Testis (tissue), 2 donors: ENCODE results near the gene RASSF8.

Experiments used
- POLR2A ChIP-seq: fragments of 450-650 bp; IDR thresholded peaks from one replicate; pipeline ENCODE4 v1.6.1; 2017; ENCODE audit warnings: antibody characterized with exemption, mild to moderate bottlenecking, moderate library complexity
- TF ChIP-seq, protein P1 (sequence below), 3 experiments: fragments of 450-650 bp in 2 of 3; fragments of 200-600 bp in 1 of 3; sonication (generic) in 1 of 3; IDR thresholded peaks; one replicate each; pipeline ENCODE4 v1.5.1; 2016 to 2019; ENCODE audit warnings: antibody characterized with exemption in 3 of 3, mild to moderate bottlenecking in 2 of 3, moderate library complexity in 1 of 3

DNA sequence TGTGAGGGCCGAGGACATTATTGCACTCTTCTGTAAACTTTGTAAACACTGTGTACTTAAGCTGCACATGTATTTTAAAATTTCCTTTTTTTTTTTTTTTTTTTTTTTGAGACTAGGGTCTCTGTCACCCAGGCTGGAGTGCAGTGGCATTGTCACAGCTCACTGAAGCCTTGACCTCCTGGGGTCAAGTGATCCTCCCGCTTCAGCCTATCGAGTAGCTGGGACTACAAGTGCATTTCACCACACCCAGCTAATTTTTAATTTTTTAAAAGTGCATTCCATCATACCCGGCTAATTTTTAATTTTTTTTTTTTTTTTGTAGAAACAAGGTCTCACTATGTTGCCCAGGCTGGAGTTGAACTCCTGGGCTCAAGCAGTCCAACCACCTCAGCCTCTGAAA, 42.4 kb downstream of the RASSF8 start:
- TF ChIP-seq, protein P1, sequence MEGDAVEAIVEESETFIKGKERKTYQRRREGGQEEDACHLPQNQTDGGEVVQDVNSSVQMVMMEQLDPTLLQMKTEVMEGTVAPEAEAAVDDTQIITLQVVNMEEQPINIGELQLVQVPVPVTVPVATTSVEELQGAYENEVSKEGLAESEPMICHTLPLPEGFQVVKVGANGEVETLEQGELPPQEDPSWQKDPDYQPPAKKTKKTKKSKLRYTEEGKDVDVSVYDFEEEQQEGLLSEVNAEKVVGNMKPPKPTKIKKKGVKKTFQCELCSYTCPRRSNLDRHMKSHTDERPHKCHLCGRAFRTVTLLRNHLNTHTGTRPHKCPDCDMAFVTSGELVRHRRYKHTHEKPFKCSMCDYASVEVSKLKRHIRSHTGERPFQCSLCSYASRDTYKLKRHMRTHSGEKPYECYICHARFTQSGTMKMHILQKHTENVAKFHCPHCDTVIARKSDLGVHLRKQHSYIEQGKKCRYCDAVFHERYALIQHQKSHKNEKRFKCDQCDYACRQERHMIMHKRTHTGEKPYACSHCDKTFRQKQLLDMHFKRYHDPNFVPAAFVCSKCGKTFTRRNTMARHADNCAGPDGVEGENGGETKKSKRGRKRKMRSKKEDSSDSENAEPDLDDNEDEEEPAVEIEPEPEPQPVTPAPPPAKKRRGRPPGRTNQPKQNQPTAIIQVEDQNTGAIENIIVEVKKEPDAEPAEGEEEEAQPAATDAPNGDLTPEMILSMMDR (IDR thresholded peaks at IDR 0.05): no peak
- no peak for TF ChIP-seq POLR2A
